A549 (cell line): Measurements from ENCODE around the gene BICC1.

Experiments
- CBX2 ChIP-seq: fragments of 200-600 bp; sonication (generic); IDR thresholded peaks from 2 replicates; pipeline ENCODE4 v1.6.1; 2016; ENCODE audit warnings: low read depth, mild to moderate bottlenecking, borderline replicate concordance
- CTCF ChIP-seq: fragments of >200 bp; sonication (Bioruptor Twin); formaldehyde crosslinking; IDR thresholded peaks from 3 replicates; pipeline ENCODE4 v1.5.1; 2016
- MAX ChIP-seq: IDR thresholded peaks from 2 replicates; pipeline ENCODE4 v1.6.1; 2012
- POLR2A ChIP-seq: IDR thresholded peaks from 2 replicates; pipeline ENCODE4 v1.6.1; 2012; ENCODE audit warnings: mild to moderate bottlenecking, low read length
- REST ChIP-seq: fragments of 200-600 bp; sonication (generic); IDR thresholded peaks from 2 replicates; pipeline ENCODE4 v1.6.1; 2016; ENCODE audit warnings: antibody characterized with exemption, mild to moderate bottlenecking, moderate library complexity
- TFCP2L1 ChIP-seq: fragments of 250-450 bp; sonication (Bioruptor Pico); IDR thresholded peaks from 2 replicates; pipeline ENCODE4 v1.5.0; 2021; ENCODE audit warnings: mild to moderate bottlenecking
- ZFP36 ChIP-seq: fragments of 450-650 bp; IDR thresholded peaks from 2 replicates; pipeline ENCODE4 v1.6.1; 2014; ENCODE audit warnings: borderline replicate concordance; ENCODE audit not compliant: partially characterized antibody

GRCh38 chr10:58477122-58477521, 35.5 kb upstream of the BICC1 start:
- no peak for TF ChIP-seq CBX2
- no peak for TF ChIP-seq CTCF
- TF ChIP-seq POLR2A: no peak
- no peak for TF ChIP-seq ZFP36
- TF ChIP-seq MAX: no peak
- no peak for TF ChIP-seq TFCP2L1
- no peak for TF ChIP-seq REST
